ENCODE measurements around the gene PTPN20.
A peak's percentile ranks its signal among the peaks of the same experiment; 100 is the strongest.
"Not testable (repeated sequence)": the region's sequence is repeated elsewhere in the genome, so short reads cannot be mapped to it uniquely, and the experiment has no call there.

Gene PTPN20

DNA sequence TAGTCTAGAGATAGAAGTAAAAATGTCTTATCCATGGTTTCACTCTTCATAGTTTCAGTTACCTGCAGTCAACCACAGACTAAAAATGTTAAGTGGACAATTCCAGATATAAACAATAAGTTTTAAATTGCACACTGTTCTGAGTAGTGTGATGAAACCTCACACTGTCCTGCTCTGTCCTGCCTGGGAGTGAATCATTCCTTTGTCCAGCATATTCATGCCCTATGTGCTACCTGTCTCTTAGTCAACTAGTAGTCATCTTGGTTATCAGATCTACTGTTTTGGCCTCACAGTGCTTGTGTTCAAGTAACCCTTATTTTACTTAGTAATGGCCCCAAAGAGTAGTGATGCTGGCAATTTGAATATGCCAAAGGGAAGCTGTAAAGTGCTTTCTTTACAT lies 49.5 kb downstream of the PTPN20 start:
- not testable (repeated sequence) for DNase-seq

DNA sequence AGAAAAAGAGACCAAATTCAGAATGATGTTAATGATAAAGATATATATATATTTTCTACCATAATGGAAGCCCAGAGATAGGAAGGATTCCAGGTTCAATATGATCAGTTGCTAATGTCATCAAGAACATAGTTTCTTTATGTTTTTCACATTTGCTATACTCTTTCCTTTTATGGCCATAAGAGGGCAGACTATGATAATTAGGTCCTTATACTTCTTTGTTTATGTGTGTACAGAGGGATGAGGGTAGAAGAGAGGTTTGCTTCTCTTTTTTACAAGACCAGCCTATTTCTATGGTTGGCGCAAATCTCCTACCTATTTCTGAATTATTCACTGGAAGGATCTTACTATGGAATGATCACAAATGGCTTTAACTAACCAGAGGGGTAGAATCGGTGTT lies 52.1 kb downstream of the PTPN20 start:
- DNase-seq, result not testable (repeated sequence)

- not testable (repeated sequence) for DNase-seq
Observed at GRCh38 chr10:46967013-46967412, 55.8 kb downstream of the PTPN20 start.

DNA sequence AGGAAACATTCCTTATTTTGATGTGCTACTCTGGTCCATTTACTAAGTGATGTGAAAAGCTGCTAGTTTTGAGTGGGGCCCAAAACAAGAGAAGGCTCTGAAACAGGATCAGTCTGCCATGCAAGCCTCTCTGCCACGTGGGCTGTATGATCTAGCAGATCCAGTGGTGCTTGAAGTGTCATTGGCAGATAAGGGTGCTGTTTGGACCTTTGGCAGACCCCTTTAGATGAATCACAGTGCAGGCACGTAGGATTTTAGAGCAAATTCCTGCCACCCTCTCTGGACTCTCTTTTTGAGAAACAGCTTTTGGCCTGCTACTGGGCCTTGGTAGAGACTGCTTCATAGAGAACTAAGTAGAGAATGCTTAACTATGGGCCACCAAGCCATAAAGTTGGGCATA lies 69.0 kb downstream of the PTPN20 start:
- not testable (repeated sequence) for DNase-seq

DNA sequence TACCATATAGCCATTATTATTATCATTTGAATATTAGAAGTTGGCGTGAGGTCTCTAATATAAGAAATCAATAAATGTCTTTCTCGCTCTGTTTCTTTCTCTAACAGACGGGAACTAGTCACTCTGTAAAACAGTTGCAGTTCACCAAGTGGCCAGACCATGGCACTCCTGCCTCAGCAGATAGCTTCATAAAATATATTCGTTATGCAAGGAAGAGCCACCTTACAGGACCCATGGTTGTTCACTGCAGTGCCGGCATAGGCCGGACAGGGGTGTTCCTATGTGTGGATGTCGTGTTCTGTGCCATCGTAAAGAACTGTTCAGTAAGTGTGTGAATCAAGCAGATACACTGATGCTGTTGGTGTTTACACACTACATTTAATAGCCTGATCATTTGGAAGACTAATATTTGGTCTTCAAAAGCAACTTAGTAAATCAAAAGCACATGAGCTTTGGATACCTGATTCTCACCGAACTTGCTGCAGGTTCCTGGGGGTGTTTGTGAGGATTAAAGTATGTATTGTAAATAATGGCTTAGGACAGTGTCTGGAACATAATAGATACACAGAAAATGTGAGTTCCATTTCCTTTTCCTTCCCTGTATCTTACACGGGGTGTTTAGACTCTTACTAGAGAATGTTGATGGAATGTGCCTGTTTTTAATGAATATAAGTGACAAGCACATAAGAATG lies 76.2 kb downstream of the PTPN20 start:
- DNase-seq, result not testable (repeated sequence)

GRCh38 chr10:46992803-46993561 lies 81.8 kb downstream of the PTPN20 start:
- peak; percentile 69 for DNase-seq

- DNase-seq, result peak; percentile 24
Observed at GRCh38 chr10:46995234-46995633, 84.0 kb downstream of the PTPN20 start.

GRCh38 chr10:46998192-46998591 lies 87.0 kb downstream of the PTPN20 start:
- no peak for DNase-seq

DNA sequence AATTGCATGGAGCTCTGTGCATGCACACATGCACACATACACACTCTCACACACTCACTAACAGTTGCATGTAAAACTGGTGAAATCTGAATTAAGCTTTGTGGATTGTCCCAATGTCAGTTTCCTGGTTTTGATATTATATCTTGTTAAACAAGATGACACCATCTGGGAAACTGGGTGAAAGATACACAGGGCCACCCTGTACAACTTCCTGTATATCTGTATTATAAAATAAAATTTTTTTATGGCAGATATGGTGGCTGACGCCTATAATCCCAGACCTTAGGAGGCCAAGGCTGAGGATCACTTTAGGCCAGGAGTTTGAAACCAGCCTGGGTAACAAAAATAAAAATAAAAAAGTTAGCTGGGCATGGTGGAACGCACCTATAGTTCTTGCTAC lies 87.4 kb downstream of the PTPN20 start:
- DNase-seq, result no peak

DNA sequence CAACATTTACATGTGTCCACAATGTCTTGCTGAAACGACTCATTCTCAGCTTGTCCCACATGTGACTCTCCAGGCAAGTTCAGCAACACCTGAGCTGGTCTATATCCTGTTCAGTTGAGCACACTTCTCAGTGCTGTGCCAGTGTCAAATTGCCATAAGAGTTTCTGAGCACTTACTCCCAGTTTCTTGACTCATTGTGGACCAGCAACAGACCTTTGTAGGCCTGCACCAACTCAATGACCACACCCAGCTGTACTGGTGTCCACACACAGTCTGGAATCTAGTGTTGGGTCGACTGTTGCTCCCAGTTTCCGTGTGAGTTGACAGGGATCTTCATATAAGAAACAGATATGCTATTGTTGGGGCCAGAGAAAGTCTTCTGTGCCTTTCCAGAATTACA lies 88.0 kb downstream of the PTPN20 start:
- DNase-seq, result no peak

GRCh38 chr10:47008769-47009168 lies 97.5 kb downstream of the PTPN20 start:
- DNase-seq, result no peak

DNA sequence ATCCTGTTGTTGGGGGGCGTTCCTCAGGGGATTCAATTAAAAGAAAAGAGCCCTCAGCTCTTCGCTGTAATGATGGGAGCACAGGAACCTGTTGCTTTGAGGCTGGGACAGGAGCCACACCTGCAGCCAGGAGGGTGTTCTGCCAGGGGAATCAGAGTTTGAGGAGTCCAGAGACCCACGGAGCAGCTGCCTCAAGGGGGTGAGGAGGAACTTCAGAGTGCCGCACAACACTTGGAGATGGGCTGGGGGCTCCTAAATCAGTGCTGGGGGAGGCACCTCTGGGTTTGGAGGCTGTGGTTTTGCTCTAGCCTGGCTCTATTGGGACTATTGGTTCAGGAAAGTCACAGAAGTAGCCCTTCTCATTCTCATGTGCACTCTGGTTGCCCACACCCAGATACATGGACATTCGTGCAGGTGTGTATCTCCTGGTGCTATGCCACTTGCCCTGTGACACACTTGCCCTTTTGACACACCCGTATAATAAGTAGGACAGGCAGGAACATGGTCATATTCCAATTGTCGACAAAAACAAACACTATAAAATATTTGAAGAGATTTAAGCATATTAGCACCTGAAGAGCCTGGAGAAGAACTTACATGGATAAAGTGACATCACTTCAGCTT lies 98.1 kb downstream of the PTPN20 start:
- DNase-seq, result no peak

- no peak for DNase-seq
Observed at GRCh38 chr10:47010036-47010435, 98.8 kb downstream of the PTPN20 start.

DNA sequence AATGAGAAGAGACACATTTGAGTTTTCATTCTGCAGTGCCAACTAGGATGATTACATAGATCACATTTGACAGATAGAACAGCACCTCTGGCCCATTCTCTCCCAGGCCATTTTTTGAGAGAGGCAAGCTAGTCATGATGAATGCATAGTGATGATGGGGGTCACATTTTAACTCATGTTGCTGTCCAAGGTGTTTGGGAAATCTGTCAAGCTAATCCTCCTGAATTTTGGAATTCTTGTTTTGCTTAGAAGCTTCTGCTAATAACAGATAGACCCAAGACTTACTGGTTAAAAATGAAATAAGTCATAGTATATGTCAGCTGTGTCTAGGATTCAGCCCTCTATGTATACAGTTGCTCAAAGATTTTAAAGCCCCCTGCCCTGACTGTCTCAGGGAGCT lies 101.0 kb downstream of the PTPN20 start:
- no peak for DNase-seq

- no peak for DNase-seq
Observed at GRCh38 chr10:47013507-47014154, 102.4 kb downstream of the PTPN20 start.

DNA sequence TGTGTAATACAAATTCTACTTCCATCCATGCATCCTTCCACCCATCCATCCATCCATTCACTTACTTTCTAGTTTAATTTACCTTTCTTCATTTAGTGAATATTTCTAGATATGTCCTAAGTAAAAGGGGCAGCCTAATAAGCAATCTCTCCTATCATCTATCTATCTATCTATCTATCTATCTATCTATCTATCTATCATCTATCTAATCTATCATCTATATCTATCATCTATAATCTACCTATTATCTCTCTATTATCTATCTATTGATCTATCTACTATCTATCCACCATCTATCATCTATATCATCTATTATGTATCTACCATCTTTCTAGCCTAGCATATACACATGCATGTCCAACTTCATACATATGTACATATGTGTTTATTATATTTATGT lies 104.2 kb downstream of the PTPN20 start:
- DNase-seq, result no peak

DNA sequence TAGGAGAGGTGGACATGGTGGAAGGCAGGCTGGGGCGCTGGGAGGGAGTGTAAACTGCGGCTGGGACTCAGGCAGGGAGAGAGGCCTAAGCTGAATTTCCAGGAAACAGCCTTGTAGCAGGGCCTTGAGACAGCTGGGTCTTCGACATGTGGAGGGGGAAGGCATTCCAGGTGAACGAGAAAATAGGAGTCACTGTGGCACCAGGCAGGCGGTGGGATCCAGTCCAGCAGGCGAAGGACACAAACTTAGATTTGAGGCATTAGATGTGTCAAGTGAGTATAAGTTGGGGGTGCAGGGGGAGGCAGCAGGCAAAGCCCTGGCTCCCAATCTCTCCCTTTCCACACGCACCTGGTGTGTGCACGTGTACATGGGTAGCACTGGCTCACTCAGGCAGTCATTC lies 105.3 kb downstream of the PTPN20 start:
- no peak for DNase-seq

DNA sequence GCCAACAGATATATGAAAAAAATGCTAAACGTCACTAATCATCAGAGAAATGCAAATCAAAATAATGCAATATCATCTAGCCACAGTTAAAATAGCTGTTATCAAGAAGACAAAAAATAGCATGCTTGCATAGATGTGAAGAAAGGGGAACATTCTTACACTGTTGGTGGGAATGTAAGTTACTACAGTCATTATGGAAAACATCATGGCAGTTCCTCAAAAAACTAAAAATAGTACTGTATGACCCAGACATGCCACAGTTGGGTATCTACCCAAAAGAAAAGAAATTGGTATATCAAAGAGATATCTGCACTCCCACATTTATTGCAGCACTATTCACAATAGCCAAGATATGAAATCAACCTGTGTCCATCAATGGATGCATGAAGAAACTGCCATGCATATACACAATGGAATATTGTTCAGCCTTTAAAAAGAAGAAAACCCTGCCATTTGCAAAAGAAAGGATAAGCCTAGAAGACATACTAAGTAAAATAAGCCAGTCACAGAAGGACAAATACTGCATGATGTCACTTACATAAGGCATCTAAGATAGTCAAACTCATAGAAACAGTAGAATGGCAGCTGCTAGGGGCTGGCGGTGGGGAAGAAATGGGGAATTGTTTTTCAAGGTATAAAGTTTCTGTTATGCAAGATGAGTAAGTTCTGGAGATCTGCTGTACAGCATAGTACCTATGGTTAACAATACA lies 107.0 kb downstream of the PTPN20 start:
- no peak for DNase-seq

GRCh38 chr10:47019155-47020145 lies 108.2 kb downstream of the PTPN20 start:
- peak; percentile 79 for DNase-seq

- peak; percentile 45 for DNase-seq
Observed at GRCh38 chr10:47020471-47020870, 109.2 kb downstream of the PTPN20 start.

DNA sequence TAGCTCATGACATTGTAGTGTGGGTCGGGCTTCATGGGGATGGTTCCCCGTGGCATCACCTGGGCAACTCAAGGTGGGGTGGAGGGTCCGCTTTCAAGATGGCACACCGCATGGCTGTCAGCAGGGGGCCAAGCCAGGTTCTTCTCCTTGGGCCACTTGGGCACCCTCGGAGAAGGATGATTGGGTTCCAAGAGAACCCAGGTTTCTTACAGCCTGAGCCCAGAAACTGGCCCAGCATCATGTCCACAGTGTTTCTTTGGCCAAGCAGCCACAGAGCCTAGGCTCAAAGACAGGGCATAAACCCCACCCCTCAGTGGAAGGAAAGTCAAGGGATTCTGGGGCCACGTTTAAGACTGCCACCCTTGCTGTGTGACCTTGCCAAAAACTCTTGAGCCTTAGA lies 110.6 kb downstream of the PTPN20 start:
- DNase-seq, result no peak
